A549 (cell line): Measurements from ENCODE around the gene MYOF.

Experiments used
- CBX8 ChIP-seq: fragments of 200-600 bp; sonication (generic); IDR thresholded peaks from 2 replicates; pipeline ENCODE4 v1.6.1; 2016
- KDM1A ChIP-seq: fragments of 200-600 bp; sonication (generic); IDR thresholded peaks from 2 replicates; pipeline ENCODE4 v1.6.1; 2016; ENCODE audit warnings: low read depth, mild to moderate bottlenecking
- MAFK ChIP-seq: fragments of 450-650 bp; IDR thresholded peaks from 2 replicates; pipeline ENCODE4 v1.6.1; 2014; ENCODE audit not compliant: partially characterized antibody
- POLR2A ChIP-seq: IDR thresholded peaks from 2 replicates; pipeline ENCODE4 v1.6.1; 2012; ENCODE audit warnings: mild to moderate bottlenecking, low read length
- RAD21 ChIP-seq, 2 experiments: fragments of >200 bp in 1 of 2; sonication (Bioruptor Twin) in 1 of 2; formaldehyde crosslinking in 1 of 2; IDR thresholded peaks in 1 of 2; conservative IDR thresholded peaks in 1 of 2; 2 replicates in 1 of 2; 3 replicates in 1 of 2; pipeline ENCODE4 v1.6.1; 2012 to 2018; ENCODE audit warnings: inconsistent platforms in 1 of 2
- RFX5 ChIP-seq: fragments of 450-650 bp; IDR thresholded peaks from 2 replicates; pipeline ENCODE4 v1.7.1; 2014; ENCODE audit warnings: antibody characterized with exemption, mild to moderate bottlenecking, moderate library complexity
- RNF2 ChIP-seq: fragments of 200-600 bp; sonication (generic); IDR thresholded peaks from 2 replicates; pipeline ENCODE4 v1.6.1; 2016; ENCODE audit warnings: low read depth, mild to moderate bottlenecking, antibody characterized with exemption, moderate library complexity, borderline replicate concordance
- SMC3 ChIP-seq: fragments of >200 bp; sonication (Bioruptor Twin); formaldehyde crosslinking; IDR thresholded peaks from 3 replicates; pipeline ENCODE4 v1.6.1; 2018; ENCODE audit warnings: inconsistent platforms
- TF ChIP-seq, protein P1 (sequence below): fragments of >200 bp; sonication (Bioruptor Twin); formaldehyde crosslinking; IDR thresholded peaks from 3 replicates; pipeline ENCODE4 v1.5.1; 2016
- TF ChIP-seq, protein P2 (sequence below): fragments of 200-600 bp; sonication (generic); IDR thresholded peaks from 2 replicates; pipeline ENCODE4 v1.6.1; 2016; ENCODE audit warnings: antibody characterized with exemption, mild to moderate bottlenecking, moderate library complexity
- TF ChIP-seq, protein P3 (sequence below): IDR thresholded peaks from 2 replicates; pipeline ENCODE4 v1.6.1; 2012

DNA sequence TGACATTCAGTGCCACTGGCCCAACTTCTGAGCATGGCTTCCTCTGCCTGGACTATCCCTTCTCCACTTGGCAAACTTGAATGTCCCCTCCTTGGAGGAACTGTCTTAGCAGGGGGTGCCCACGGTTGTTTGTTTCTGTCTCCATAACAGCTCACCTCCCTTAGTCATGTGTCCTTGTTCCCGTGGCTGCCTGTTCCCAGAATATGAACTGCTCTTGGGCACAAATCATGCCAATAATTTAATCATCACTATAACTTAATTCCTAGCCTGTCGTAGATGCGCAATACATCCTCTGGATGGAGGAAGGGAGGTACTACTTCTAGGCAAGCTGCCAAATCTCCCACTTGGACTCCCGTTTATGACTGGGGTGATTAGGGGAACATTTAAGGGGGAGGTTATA is 173.1 kb downstream of the MYOF start:
- TF ChIP-seq POLR2A (no peak), SMC3 (no peak), CBX8 (no peak), RFX5 (no peak), KDM1A (no peak), RAD21 (conservative IDR thresholded peaks at IDR 0.05 in 1 of 2, IDR thresholded peaks at IDR 0.05 in 1 of 2) (no peak), MAFK (no peak), RNF2 (no peak)
- TF ChIP-seq, protein P1, sequence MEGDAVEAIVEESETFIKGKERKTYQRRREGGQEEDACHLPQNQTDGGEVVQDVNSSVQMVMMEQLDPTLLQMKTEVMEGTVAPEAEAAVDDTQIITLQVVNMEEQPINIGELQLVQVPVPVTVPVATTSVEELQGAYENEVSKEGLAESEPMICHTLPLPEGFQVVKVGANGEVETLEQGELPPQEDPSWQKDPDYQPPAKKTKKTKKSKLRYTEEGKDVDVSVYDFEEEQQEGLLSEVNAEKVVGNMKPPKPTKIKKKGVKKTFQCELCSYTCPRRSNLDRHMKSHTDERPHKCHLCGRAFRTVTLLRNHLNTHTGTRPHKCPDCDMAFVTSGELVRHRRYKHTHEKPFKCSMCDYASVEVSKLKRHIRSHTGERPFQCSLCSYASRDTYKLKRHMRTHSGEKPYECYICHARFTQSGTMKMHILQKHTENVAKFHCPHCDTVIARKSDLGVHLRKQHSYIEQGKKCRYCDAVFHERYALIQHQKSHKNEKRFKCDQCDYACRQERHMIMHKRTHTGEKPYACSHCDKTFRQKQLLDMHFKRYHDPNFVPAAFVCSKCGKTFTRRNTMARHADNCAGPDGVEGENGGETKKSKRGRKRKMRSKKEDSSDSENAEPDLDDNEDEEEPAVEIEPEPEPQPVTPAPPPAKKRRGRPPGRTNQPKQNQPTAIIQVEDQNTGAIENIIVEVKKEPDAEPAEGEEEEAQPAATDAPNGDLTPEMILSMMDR = no peak
- TF ChIP-seq, protein P2, sequence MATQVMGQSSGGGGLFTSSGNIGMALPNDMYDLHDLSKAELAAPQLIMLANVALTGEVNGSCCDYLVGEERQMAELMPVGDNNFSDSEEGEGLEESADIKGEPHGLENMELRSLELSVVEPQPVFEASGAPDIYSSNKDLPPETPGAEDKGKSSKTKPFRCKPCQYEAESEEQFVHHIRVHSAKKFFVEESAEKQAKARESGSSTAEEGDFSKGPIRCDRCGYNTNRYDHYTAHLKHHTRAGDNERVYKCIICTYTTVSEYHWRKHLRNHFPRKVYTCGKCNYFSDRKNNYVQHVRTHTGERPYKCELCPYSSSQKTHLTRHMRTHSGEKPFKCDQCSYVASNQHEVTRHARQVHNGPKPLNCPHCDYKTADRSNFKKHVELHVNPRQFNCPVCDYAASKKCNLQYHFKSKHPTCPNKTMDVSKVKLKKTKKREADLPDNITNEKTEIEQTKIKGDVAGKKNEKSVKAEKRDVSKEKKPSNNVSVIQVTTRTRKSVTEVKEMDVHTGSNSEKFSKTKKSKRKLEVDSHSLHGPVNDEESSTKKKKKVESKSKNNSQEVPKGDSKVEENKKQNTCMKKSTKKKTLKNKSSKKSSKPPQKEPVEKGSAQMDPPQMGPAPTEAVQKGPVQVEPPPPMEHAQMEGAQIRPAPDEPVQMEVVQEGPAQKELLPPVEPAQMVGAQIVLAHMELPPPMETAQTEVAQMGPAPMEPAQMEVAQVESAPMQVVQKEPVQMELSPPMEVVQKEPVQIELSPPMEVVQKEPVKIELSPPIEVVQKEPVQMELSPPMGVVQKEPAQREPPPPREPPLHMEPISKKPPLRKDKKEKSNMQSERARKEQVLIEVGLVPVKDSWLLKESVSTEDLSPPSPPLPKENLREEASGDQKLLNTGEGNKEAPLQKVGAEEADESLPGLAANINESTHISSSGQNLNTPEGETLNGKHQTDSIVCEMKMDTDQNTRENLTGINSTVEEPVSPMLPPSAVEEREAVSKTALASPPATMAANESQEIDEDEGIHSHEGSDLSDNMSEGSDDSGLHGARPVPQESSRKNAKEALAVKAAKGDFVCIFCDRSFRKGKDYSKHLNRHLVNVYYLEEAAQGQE = no peak
- TF ChIP-seq, protein P3, sequence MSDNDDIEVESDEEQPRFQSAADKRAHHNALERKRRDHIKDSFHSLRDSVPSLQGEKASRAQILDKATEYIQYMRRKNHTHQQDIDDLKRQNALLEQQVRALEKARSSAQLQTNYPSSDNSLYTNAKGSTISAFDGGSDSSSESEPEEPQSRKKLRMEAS = no peak
